Activated T-cell treated with anti-CD3 and anti-CD28 coated beads, Interleukin-2, amount 50 U/mL, for 48 hours (primary cell): ENCODE results near the gene MTA1.

ENCODE experiments used
- DNase-seq, 2 experiments: peaks; one replicate each; pipeline ENCODE4 v3.0.0-alpha.2; 2020

Gene MTA1

DNA sequence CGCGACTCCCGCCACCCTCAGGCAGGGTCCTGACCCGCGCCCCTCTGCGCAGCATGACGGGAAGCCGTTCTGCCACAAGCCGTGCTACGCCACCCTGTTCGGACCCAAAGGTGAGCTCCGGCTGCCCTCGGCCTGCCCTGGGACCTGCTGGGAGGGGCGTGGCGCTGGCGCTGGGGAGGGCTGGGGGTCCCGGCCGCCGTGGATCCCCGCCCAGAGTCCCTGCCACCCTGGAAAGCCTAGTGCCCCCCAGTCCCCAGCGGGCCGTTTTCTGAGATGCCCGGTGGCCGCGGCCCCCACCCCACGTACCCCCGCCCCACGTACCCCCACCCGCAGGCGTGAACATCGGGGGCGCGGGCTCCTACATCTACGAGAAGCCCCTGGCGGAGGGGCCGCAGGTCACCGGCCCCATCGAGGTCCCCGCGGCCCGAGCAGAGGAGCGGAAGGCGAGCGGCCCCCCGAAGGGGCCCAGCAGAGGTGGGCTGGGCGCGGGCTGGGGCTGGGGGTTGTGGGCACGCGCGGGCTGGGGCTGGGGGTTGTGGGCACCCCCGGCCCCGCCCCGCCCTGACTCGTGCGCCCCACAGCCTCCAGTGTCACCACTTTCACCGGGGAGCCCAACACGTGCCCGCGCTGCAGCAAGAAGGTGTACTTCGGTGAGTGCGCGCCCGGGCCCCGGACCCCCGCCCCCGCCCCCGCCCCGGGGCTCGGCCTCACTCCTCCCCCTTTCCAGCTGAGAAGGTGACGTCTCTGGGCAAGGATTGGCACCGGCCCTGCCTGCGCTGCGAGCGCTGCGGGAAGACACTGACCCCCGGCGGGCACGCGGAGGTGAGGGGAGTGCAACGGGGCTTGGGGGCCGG is 59.0 kb downstream of the MTA1 start:
- no peak for DNase-seq

DNA sequence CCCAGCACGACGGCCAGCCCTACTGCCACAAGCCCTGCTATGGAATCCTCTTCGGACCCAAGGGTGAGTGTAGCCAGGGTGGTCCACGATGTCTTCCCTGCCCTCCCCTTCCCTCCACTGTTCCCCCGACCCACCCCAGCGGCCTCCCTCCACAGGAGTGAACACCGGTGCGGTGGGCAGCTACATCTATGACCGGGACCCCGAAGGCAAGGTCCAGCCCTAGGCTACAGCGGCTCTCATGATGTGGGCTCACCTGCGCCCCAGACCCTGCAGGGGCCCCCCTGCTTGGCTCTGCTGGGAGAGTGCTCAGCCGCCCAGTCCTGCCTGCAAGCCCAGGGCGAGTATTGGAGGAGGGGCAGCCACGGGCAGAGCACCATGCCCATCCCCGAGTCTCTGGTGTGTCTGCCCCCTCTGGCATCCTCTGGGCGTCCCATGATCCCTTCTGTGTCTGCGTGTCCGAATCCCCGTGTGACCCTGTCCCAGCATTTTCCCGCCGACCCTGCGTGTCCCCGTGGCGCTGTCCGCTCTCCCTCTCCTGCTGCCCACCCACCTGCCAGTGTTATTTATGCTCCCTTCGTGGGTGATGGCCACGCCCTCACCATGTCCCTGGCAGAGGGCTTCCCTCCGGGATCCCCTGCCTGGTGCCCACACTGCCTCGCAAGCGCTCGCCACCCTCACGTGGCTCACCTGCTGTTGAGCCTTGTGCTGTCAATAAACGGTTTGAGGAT is 60.0 kb downstream of the MTA1 start:
- no peak for DNase-seq

DNA sequence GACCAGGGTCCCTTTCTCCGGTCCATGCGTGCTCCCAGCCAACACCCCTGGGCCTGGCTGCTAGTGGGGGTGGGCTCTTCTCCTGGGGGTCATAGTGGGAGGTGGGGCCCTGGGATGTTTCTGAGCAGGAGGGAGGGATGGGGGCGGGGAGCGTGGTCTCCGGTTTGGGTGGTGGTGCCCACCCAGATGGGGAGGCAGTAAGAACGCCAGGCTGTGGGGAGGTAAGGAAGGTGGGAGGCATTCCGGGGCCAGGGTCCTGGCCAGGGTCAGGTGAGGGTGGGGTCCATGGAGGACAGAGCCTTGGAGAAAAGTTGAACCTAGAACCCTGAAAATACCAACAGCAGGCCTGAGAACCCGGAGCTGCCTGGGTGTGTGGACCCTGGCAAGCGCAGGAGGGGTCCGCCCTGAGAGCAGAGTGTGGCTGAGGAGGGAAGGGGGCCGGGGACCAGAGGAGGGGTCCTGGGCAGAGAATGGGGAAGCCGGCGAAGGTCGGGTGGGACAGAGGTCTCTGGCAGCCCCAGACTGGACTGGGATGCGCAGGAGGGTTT is 60.6 kb downstream of the MTA1 start:
- no peak for DNase-seq

DNA sequence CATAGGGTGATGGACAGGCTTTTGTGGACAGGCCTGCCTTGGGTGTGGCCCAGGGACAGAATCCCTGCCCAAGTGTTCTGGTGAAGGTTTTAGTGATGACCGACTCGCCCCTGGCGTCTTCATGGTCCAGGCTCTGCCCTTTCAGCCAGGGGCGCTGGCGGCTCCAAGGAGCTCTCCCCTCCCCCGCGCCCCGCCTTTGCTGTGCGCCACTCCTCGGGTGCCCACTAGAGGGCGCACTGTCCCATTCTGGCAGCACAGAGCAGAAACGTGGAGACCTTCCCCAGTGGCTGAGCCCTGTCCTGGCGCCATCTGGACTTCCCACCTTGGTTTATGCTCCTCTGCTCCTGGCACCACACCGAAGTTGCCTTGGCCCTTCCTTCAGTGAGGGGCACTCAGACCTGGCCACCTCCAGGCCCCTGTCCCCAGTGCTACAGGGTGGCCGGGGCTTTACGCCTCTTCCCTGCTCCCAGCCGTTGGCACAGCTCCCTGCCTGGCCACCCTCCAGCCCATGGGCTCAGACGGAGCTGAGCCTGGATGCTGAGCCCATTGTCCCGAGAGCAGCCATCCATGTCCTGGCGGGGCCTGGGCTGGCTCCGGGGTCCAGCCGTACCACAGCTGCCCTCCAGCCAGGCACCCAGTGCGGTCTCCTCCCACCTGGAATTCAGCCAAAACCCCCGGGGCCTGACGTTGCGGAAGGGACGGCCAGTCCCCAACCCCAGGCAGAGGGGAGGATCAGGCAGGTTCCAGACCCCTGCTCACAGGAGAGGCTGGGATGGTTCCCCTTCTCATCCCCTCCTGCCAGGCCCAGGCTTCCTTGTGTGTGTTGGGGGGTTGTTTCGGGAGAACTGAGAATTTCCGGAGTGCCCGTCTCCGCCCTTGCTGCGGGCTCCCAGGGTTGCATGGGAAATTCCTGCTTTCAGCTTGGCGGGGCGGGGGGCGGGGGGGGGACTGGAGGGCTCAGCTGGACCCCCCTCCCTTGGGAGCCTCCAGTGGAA is 61.5 kb downstream of the MTA1 start:
- DNase-seq = peak; percentile 97 to 98

DNA sequence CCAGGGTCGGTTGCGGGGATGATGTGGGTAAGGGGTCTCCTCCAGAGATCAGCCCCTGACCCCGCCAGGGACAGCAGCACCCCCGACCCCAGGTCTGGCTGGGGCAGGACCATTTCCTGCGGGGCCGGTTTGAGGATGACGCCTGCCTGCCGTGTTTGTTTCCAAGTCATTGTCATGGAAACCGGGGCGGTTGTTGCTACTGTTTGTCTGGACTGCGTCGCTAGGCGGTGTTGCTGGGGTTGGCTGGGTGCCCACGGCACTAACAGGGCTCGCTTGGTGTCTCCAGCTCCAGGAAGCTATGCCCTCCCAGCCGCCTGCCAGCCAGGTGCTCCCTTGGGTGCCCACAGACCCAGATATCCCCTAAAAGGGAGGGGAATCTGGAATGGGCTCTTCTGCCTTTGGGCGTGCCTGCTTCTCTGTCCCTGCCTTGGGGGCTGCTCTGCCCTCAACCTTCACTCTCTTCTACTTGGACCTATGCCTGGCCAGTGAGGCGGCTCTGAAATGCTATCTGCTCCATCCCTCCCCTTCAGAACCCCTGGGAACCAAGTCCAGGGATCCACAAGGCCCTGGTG is 62.3 kb downstream of the MTA1 start:
- peak; percentile 91 to 93 for DNase-seq

DNA sequence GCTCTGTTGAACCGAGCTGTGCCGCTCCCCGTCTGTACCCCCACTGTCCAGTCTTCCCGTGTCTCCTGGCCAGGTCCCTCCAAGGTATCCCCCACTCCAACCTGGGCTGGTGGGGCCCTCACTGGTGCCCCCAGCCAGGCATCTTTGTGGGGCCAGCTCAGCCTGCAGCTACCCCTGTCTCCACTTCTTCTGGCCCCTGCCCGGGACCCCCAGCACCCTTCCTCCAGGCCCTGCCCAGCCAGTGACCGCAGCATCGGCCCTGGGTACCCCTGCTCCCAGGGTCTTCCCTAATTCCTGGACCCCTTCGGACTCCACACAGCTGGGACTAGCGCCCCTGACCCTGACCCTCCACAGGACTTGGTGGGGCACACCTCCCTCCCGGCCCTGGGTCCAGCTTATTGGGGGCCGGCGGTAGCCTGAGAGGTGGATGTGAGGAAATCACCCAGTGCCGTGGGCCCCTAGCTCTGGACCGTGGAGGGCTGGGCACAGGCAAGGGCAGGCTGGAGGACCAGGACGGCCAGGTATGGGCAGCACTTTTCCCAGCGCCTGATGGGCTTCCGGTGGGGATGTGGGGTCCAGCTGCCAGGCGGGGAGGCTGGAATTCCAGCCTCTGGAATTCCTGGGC is 63.0 kb downstream of the MTA1 start:
- no peak for DNase-seq

DNA sequence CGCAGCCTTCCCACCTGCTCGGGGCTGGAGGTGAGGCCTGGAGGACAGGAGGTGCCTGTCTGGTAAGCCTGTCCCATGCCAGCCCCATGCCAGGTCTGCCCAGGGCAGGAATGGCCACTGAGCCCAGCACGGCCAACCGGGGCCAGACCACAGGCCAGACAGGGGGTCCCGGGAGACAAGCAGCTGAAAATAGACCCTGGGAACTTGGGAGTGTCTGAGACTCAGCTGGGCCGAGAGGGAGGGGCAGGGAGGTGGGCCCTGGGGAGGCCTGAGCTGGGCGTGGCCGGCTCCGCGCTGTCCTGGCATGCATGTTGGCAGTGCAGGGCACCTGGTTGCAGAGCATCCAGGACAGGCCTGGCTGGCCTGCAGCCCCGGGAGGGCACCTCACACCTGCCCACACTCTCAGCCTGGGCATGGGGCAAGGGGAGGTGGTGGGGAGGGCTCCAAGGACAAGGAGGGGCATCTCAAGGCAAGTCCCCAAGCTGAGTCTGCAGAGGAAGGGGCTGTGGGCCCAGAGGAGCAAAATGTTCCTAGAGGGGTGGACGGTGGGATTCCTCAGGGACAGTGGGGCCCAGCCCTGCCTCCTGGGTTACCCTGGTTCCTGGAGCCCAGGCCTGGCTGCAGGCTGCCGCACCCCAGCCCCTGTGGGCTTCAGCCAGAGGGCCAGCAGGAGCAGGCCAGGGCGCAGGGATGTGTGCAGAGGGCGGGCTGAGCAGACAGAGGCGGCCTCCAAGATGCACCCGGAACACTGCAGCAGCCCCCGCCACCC is 63.9 kb downstream of the MTA1 start:
- no peak for DNase-seq

DNA sequence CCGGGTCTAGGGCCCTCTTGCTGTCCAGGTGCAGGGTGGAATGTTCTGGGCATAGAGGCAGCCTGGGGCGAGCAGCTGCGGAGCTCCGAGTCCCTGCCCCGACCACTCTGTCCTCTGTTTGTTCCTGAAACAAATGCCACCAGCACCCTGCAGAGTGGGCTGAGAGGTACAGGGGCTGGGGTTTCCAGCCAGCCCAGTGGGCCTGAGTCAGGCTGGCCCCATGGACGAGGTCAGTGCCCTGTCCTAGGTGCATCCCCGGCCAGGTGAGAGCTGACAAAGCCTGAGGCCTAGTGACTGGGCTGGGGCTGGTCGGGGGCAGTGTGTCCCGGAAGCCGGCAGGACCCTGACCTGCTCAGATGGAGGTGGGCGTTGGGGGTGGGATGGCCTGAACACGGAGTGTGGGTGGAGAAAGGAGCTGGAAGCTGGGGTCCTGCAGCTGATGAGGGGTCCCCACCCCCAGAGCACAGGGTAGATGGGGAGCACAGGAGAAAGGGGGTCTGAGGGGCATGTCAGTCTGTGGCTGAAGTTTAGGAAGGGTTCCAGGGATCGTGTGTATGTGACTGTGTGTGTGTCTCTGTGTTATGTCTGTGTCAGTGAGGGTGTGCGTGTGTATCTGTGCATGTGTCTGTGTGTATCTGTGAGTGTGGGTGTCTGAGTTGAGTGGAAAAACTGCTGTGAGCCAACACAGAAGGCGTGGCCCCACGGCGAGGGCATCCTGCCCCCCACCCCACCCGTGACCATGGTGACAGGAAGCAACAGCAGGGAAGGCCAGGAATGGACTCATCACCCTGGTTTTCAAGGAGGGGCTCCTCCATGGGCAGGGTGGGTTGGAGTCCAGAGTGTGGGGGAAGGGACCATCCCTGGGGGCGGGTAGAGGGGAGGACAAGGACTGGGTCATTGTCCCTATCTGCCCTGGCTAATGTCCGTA is 64.7 kb downstream of the MTA1 start:
- no peak for DNase-seq

DNA sequence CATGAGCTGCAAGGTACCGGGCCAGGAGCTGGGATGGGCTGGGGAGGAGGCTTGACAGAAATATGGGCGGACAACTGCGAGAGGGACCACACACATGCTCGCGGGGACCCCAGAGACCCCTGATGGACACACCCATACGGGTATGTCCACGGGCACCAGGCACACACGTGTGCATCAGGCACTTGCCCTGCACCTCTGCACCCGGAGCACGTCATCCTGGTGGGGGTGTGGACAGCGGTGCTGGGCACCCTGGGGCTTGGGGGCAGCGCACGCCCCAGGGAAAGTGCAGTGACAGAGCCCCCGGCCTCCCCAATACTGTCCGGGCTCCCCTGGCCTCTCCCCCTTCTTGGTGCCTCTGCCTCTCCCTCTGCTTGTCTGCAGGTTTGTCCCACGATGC is 65.4 kb downstream of the MTA1 start:
- no peak for DNase-seq

DNA sequence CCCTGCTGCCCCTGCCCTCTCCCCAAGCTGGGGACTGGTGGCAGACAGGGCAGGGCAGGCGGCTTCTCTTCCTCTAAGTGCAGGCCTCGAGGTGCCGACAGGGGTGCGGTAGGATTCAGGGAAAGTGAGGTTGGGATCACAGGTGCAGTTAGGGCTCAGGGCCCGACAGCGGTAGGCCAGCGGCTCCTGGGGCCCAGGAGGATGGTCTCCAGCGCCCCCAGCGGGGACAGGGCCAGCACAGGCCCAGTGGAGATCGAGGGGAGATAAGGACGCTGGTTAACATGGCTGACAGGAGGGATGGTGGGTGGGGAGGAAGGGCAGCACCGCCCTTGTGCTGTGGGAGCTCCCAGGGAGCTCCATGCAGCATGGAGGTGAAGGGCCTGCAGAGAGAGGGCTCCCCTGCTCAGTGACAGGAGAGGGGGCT is 66.1 kb downstream of the MTA1 start:
- peak in 1 of 2 experiments; percentile 59 for DNase-seq

DNA sequence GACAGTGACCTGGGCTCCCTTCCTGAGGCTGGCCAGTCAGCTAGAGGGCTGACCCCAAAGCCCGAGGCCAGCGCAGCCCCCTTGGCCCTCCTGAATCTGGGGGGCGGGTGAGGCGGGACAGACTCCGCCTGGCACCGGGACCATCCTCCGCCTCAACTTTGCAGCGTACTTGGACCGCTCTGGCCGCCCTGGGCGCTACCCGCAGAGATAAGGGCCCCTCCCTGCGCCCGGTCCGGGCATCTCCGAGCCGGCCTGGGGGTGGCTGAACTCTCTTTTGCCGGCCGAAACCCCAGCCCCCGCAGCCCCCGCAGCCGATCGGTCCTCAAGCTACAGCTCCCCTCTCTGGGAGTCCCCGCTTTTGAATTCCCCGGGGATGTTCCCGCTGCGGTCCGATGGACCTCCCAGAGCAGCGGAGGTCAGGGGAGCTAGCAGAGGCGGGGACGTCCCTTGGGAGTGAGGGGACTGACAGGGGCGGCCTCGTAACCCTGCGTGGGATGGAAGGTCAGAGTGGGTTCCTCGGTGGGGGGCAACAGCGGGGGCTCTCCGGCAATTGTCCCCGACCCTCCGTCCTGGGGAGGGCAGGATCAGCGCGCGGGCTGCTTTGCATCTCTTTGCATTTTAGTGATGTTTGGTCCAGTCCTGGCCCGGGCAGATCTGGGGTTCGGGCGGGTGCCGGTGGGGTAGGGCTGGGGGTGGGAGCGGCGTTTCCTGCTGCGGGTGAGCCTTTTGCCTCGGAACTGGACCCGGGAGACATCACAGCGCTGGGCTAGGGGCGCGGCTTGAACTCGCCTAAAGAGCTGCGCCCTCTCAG is 66.7 kb downstream of the MTA1 start, which contains the start of gene CRIP1:
Gene CRIP1, plus strand, starts transcription at position 724 of the 811 bp plus-strand sequence. CDS start 374 bp downstream, outside the sequence.
- DNase-seq = no peak

DNA sequence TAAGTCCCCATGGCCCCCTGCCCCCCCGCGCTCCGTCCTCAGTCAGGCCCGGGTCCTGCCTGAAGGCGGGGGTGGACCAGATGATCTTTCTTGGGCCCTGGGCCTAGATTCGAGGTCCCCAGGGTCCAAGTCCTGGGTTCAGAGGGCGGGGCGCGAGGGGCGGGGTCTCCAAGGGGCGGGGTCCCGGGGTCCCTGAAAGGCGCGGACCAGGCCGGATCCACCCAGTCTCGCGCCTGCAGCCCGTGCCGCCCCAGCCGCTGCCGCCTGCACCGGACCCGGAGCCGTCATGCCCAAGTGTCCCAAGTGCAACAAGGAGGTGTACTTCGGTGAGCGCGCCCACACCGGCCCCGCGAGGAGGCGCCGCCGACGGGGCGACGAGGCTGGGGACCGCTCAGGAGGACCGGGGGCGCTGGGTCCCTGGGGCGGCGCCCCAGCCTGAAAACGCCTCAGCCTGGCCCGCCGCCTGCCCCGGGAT is 67.4 kb downstream of the MTA1 start:
- peak; percentile 67 to 71 for DNase-seq

DNA sequence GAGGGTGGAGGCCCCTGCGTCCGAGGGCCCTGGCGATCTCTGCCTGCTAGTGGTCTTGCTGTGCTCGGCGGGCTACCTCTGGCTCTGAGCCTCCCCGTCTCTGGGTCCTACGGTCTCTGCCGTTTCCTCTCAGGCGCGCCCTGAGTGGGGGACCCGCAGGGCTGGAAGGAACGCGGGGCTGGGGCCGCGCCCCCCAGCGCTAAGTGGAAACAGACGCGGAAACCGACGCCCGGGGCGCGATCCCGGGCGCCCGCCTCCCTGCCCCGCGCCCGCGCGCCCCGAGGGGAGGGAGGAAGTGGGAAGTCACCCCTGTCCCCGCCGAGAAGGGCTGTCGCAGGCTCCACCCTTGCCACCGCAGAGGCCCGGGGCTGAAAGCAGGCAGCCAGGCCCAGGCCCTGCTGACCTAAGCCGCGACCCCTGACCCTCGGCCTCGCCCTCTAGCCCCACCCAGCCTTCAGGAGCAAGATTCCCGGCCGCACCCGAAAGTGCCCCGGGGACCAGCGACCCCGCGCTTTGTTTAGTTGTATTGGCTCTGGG is 67.9 kb downstream of the MTA1 start:
- peak; percentile 69 to 75 for DNase-seq

DNA sequence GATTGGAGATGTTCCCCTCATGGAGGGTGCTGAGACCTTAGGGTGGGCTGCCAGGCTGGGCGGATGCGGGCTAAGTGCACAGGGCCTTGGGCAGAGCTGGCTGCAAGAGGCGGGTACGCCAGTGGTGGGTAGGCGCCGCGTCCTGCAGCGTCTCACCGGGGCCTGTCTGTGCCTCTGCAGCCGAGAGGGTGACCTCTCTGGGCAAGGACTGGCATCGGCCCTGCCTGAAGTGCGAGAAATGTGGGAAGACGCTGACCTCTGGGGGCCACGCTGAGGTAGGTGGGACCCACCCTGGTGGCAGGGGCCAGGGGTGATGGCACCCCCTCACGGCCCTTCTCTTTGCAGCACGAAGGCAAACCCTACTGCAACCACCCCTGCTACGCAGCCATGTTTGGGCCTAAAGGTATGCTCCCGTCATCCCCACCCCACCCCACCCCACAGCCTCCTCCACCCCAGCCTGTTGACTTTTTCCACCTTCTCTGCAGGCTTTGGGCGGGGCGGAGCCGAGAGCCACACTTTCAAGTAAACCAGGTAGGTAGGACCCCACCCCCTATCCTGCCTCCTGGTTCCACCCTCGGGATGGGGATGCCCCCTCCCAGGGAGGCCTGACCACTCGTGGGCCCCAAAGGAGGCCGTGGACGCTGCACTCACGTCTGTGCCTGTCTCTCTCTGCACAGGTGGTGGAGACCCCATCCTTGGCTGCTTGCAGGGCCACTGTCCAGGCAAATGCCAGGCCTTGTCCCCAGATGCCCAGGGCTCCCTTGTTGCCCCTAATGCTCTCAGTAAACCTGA is 68.6 kb downstream of the MTA1 start:
- DNase-seq = peak; percentile 54 to 61

DNA sequence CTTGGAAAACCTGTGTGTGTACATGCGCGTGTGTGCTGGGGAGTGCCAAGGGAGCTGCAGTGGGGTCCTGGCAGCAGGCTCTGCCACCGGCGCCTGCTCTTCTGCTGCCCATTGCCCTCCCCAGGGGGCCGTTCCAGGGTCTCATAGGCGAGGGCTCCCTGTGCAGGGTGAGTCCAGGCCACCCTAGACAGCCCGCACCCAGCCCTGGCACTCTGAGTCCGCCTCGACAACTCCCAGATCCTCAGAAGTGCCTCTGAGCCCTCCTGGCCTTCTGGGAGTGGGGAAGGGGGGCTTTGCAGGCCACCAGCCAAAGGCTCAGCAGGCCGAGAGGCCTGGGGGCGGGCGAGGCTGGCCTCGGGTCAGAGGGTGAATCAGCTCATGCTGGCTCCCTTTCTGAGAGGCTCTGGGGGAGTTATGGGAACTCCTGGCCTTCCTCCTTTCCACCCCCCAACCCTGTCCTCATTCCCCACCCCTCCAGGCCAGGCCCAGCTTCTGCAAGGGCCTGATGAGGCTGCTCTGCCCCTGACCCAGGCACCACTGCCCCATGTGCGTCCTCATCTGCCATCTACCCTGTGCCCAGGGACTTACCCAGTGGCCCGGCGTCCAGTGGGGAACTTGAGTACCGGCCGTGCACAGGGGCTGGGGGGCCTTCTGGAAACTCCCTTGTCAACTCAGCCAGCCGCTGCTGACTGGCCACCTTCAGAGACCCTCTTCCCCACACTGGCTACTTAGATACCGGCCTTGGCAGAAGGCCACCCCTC is 69.3 kb downstream of the MTA1 start:
- DNase-seq = no peak

DNA sequence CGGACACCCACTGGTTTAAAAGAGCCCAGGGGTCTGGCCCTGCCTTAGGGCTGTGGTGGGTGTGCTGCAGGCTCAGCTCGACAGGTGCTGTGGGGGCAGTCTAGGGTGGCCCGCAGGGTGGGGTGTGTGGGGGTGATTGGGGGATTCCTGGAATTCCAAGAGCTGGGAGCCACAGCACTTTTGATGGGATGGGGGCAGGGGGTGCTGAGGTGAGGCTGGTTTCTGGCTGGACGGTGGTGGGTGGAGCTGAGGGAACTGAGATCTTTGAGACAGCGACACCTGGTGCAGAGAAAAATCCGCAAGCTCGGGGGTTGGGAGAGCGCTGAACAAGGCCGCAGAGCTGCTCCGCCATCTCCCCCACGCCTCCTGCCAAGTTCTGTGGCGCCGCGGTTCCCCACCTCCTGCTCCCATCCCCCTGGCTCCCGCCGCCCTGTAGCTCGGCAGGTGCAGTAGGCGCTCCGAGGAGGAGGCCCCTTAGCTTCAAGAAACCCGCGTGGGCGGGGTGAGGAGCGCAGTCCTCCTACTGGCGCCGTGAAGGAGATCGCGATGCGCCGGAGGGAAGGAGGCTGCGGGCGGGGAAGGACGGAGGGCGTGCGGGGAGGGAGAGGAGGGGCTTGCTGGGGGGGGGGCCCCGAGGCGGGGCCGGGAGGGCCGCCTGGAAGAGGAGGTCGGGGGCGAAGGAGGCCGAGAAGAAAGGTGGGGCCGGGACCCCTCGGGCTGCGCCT is 70.1 kb downstream of the MTA1 start:
- peak; percentile 87 to 92 for DNase-seq
